ENCODE data around the gene ASAH2.

The ASAH2 gene

GRCh38 chr10:50289196-50289595 lies 37.9 kb upstream of the ASAH2 start:
- H3K4me3 ChIP-seq (ENCODE audit: low read depth, low read length) = no peak overlapping the region

GRCh38 chr10:50286996-50287803 lies 35.9 kb upstream of the ASAH2 start:
- DNase-seq (ENCODE audit: low read depth) = no peak
- no peak overlapping the region for H3K4me3 ChIP-seq (ENCODE audit: low read depth, low read length)
- no peak for TF ChIP-seq CTCF (IDR thresholded peaks at IDR 0.05; ENCODE audit: low read depth, low read length, missing control alignments)

More at GRCh38 chr10:50289196-50289595, 37.9 kb upstream of the ASAH2 start:
- DNase-seq (ENCODE audit: low read depth) = no peak
- TF ChIP-seq CTCF (IDR thresholded peaks at IDR 0.05; ENCODE audit: low read depth, low read length, missing control alignments) = no peak

- no peak for TF ChIP-seq CTCF (IDR thresholded peaks at IDR 0.05; ENCODE audit: low read depth, low read length, missing control alignments)
- DNase-seq (ENCODE audit: low read depth) = no peak
- no peak overlapping the region for H3K4me3 ChIP-seq (ENCODE audit: low read depth, low read length)
Measured at GRCh38 chr10:50286517-50286916, 35.2 kb upstream of the ASAH2 start.

GRCh38 chr10:50281967-50282522 lies 30.7 kb upstream of the ASAH2 start:
- no peak for DNase-seq (ENCODE audit: low read depth)
- no peak for TF ChIP-seq CTCF (IDR thresholded peaks at IDR 0.05; ENCODE audit: low read depth, low read length, missing control alignments)
- no peak overlapping the region for H3K4me3 ChIP-seq (ENCODE audit: low read depth, low read length)

- TF ChIP-seq CTCF (IDR thresholded peaks at IDR 0.05; ENCODE audit: low read depth, low read length, missing control alignments) = no peak
- H3K4me3 ChIP-seq (ENCODE audit: low read depth, low read length) = no peak overlapping the region
- DNase-seq (ENCODE audit: low read depth) = no peak
Measured at GRCh38 chr10:50281210-50281966, 30.1 kb upstream of the ASAH2 start.

- no peak overlapping the region for H3K4me3 ChIP-seq (ENCODE audit: low read depth, low read length)
- DNase-seq (ENCODE audit: low read depth) = no peak
- no peak for TF ChIP-seq CTCF (IDR thresholded peaks at IDR 0.05; ENCODE audit: low read depth, low read length, missing control alignments)
Measured at GRCh38 chr10:50280049-50280841, 28.9 kb upstream of the ASAH2 start.

All from GM12864 (cell line).